ENCODE data around the gene CCNQ.

DNA sequence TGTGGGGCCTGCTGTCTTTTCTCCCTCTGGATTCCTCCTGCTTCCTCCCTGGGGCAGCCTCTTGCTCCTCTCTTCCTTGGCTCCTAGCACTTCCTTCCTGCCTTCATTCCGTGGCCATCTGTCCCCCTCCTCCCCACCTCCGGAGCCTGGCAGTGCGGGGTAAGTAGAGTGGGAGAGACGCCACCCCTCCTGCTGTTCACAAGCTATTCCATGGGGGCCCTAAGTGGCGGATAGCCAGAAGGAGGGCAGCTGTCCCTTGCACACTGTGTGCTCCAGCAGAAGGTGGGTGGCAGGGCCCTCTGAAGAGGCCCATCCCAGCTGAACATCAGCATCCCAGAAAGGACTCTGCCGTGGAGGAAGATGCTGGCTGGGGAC lies 27.4 kb downstream of the CCNQ start:
- TF ChIP-seq, protein P1, sequence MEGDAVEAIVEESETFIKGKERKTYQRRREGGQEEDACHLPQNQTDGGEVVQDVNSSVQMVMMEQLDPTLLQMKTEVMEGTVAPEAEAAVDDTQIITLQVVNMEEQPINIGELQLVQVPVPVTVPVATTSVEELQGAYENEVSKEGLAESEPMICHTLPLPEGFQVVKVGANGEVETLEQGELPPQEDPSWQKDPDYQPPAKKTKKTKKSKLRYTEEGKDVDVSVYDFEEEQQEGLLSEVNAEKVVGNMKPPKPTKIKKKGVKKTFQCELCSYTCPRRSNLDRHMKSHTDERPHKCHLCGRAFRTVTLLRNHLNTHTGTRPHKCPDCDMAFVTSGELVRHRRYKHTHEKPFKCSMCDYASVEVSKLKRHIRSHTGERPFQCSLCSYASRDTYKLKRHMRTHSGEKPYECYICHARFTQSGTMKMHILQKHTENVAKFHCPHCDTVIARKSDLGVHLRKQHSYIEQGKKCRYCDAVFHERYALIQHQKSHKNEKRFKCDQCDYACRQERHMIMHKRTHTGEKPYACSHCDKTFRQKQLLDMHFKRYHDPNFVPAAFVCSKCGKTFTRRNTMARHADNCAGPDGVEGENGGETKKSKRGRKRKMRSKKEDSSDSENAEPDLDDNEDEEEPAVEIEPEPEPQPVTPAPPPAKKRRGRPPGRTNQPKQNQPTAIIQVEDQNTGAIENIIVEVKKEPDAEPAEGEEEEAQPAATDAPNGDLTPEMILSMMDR (IDR thresholded peaks at IDR 0.05), result no peak
- TF ChIP-seq POLR2A (IDR thresholded peaks at IDR 0.05), result no peak
- no peak for TF ChIP-seq EP300 (IDR thresholded peaks at IDR 0.05)

All from gastroesophageal sphincter (tissue), 3 donors.